Gastroesophageal sphincter (tissue), 4 donors: ENCODE data around the gene GRK5. TPM values are rescaled to one million over a fixed set of nuclear protein-coding genes. Genes with fewer than 3 reads are reported as not detected.
A peak's percentile ranks its signal among the peaks of the same experiment; 100 is the strongest.

Experiments
- ATAC-seq: fragments of 150-250 bp; one replicate; pipeline ENCODE4 v1.9.1; 2016; ENCODE audit warnings: mild to moderate bottlenecking, moderate library complexity
- H3K27ac ChIP-seq, 4 donors: fragments of 200-600 bp; sonication (generic) in 3 of 4; 1 replicate in 3 of 4; 2 replicates in 1 of 4; pipeline ENCODE4 v1.5.1; 2016 to 2019
- H3K27me3 ChIP-seq: fragments of 200-600 bp; sonication (generic); one replicate; pipeline ENCODE4 v1.5.1; 2019
- H3K36me3 ChIP-seq, 2 donors: fragments of 200-600 bp; sonication (generic); one replicate each; pipeline ENCODE4 v1.5.1; 2019; ENCODE audit warnings: control low read depth in 1 of 2
- H3K4me1 ChIP-seq, 3 donors: fragments of 200-600 bp; sonication (generic); 1 replicate in 2 of 3; 2 replicates in 1 of 3; pipeline ENCODE4 v1.5.1; 2016 to 2019; ENCODE audit warnings: control low read depth in 2 of 3
- H3K4me3 ChIP-seq, 2 donors: fragments of 200-600 bp; sonication (generic); one replicate each; pipeline ENCODE4 v1.5.1; 2019; ENCODE audit warnings: mild to moderate bottlenecking in 1 of 2, moderate library complexity in 1 of 2
- H3K9me3 ChIP-seq, 3 donors: fragments of 200-600 bp; sonication (generic); one replicate each; pipeline ENCODE4 v1.5.1; 2017 to 2019; ENCODE audit warnings: control low read depth in 2 of 3
- EP300 ChIP-seq: sonication (generic); formaldehyde crosslinking; IDR thresholded peaks from one replicate; pipeline ENCODE4 v1.6.1; 2017; ENCODE audit warnings: antibody characterized with exemption, mild to moderate bottlenecking
- POLR2A ChIP-seq, 2 donors: fragments of 450-650 bp; IDR thresholded peaks; one replicate each; pipeline ENCODE4 v1.6.1; 2017; ENCODE audit warnings: antibody characterized with exemption in 2 of 2, mild to moderate bottlenecking in 2 of 2, moderate library complexity in 1 of 2
- POLR2AphosphoS5 ChIP-seq: sonication (generic); formaldehyde crosslinking; IDR thresholded peaks from one replicate; pipeline ENCODE4 v1.6.1; 2017; ENCODE audit warnings: antibody characterized with exemption
- WGBS, 2 donors: methylation state at CpG; one replicate each; pipeline ENCODE4 v1.1.5; 2018; ENCODE audit warnings: low coverage in 1 of 2; 5-methylcytosine and 5-hydroxymethylcytosine counted together
- total RNA-seq, 4 donors: library from RNA; depleted of rRNA; stranded (reverse); fragments of >200 nt; gene quantifications; one replicate each; pipeline ENCODE4 v1.1.0, GENCODE V29; 2016
- TF ChIP-seq, protein P1 (sequence below), 4 experiments: fragments of 200-600 bp in 2 of 4; fragments of 450-650 bp in 2 of 4; sonication (generic) in 1 of 4; IDR thresholded peaks; one replicate each; pipeline ENCODE4 v1.5.1; 2017 to 2019; ENCODE audit warnings: antibody characterized with exemption in 4 of 4, mild to moderate bottlenecking in 2 of 4, moderate library complexity in 2 of 4

The GRK5 gene
- total RNA-seq, 4 donors from 2014 or later: 28.8 to 71.6 (median 47.7) TPM

DNA sequence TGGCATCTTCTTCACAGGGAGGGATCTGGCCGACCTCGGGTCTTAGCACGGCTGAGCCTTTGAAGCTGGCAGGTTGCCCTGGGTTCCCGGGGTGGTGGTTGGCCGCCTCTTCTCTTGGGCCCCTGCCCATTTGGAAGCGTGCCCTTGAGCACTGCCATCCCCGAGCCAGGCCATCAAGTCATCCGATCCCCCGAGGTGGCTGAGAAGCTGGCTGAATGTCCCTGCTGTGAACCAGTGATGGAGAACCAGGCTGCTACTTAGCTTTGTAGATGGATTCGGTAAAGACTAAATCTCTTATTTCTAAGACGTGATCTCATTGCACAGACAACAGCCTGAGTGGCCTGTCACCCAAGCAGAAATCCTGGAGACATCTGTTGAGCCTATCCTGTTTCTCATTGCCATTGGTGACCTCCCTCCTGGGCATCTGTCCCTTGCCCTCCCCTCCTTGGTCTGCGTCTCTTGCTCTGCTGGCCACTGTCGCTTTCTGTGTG lies 74.3 kb downstream of the GRK5 start:
- TF ChIP-seq EP300 (no peak), POLR2A (IDR thresholded peaks at IDR 0.05) (no peak), POLR2AphosphoS5 (no peak)
- TF ChIP-seq, protein P1, sequence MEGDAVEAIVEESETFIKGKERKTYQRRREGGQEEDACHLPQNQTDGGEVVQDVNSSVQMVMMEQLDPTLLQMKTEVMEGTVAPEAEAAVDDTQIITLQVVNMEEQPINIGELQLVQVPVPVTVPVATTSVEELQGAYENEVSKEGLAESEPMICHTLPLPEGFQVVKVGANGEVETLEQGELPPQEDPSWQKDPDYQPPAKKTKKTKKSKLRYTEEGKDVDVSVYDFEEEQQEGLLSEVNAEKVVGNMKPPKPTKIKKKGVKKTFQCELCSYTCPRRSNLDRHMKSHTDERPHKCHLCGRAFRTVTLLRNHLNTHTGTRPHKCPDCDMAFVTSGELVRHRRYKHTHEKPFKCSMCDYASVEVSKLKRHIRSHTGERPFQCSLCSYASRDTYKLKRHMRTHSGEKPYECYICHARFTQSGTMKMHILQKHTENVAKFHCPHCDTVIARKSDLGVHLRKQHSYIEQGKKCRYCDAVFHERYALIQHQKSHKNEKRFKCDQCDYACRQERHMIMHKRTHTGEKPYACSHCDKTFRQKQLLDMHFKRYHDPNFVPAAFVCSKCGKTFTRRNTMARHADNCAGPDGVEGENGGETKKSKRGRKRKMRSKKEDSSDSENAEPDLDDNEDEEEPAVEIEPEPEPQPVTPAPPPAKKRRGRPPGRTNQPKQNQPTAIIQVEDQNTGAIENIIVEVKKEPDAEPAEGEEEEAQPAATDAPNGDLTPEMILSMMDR (IDR thresholded peaks at IDR 0.05): no peak
- Histone ChIP-seq H3K4me3 (no peak overlapping the region), H3K36me3 (no peaks in the 10 kb centered on the region), H3K27me3 (no peaks in the 10 kb centered on the region), H3K9me3 (no peaks in the 10 kb centered on the region), H3K27ac (peak overlapping the region in 3 of 4 donors; percentile 69 to 76 (median 69)), H3K4me1 (peaks cover 3 to 91% (median 56%) of the 10 kb centered on the region in 3 donors)
- ATAC-seq: peak; percentile 29
- WGBS, 2 donors: 81 to 100% methylated on average over 1 to 2 of the region's 13 CpGs

- H3K27me3 ChIP-seq: no peaks in the 10 kb centered on the region
- peaks cover 3 to 97% (median 59%) of the 10 kb centered on the region in 3 donors for H3K4me1 ChIP-seq
- H3K36me3 ChIP-seq: no peaks in the 10 kb centered on the region
- no peak for ATAC-seq
- no peak overlapping the region for H3K4me3 ChIP-seq
- TF ChIP-seq POLR2A (IDR thresholded peaks at IDR 0.05): no peak
- WGBS, 2 donors: 93 to 100% methylated on average over 1 to 3 of the region's 9 CpGs
- peak overlapping the region in 3 of 4 donors; percentile 69 to 76 (median 69) for H3K27ac ChIP-seq
- no peaks in the 10 kb centered on the region for H3K9me3 ChIP-seq
Measured at GRCh38 chr10:119282446-119282845, 75.1 kb downstream of the GRK5 start.

- TF ChIP-seq, protein P1 (IDR thresholded peaks at IDR 0.05): no peak
- TF ChIP-seq POLR2A (IDR thresholded peaks at IDR 0.05) (no peak), POLR2AphosphoS5 (no peak), EP300 (no peak)
- Histone ChIP-seq H3K27ac (peak overlapping the region in 3 of 4 donors; percentile 7 to 76 (median 60)), H3K27me3 (no peaks in the 10 kb centered on the region), H3K4me3 (no peak overlapping the region), H3K4me1 (peaks cover 3 to 98% (median 69%) of the 10 kb centered on the region in 3 donors), H3K36me3 (no peaks in the 10 kb centered on the region), H3K9me3 (no peaks in the 10 kb centered on the region)
- no peak for ATAC-seq
- WGBS, 2 donors: 56 to 90% methylated on average over 2 to 5 of the region's 5 CpGs
Measured at GRCh38 chr10:119283387-119283786, 76.0 kb downstream of the GRK5 start.

- 50 to 65% methylated on average over 2 of the region's 5 CpGs for WGBS, 2 donors
- H3K36me3 ChIP-seq: no peaks in the 10 kb centered on the region
- H3K4me1 ChIP-seq: peaks cover 8 to 98% (median 73%) of the 10 kb centered on the region in 3 donors
- no peaks in the 10 kb centered on the region for H3K27me3 ChIP-seq
- H3K4me3 ChIP-seq: no peak overlapping the region
- peak overlapping the region in 3 of 4 donors; percentile 7 to 76 (median 60) for H3K27ac ChIP-seq
- no peaks in the 10 kb centered on the region for H3K9me3 ChIP-seq
- TF ChIP-seq POLR2AphosphoS5 (peak; percentile 36), POLR2A (IDR thresholded peaks at IDR 0.05) (no peak)
- peak; percentile 47 for ATAC-seq
Measured at GRCh38 chr10:119283818-119284217, 76.4 kb downstream of the GRK5 start.

GRCh38 chr10:119284679-119285096 lies 77.3 kb downstream of the GRK5 start:
- TF ChIP-seq POLR2AphosphoS5: peak; percentile 71
- TF ChIP-seq POLR2A (IDR thresholded peaks at IDR 0.05): no peak
- Histone ChIP-seq H3K4me1 (peaks cover 11 to 98% (median 82%) of the 10 kb centered on the region in 3 donors), H3K27ac (peak overlapping the region in 3 of 4 donors; percentile 60 to 76 (median 64)), H3K36me3 (no peaks in the 10 kb centered on the region), H3K4me3 (no peak overlapping the region), H3K9me3 (no peaks in the 10 kb centered on the region), H3K27me3 (no peaks in the 10 kb centered on the region)
- peak; percentile 67 for ATAC-seq
- WGBS, 2 donors: 60 to 65% methylated on average over 1 to 2 of the region's 7 CpGs

GRCh38 chr10:119285495-119286267 lies 78.3 kb downstream of the GRK5 start:
- Histone ChIP-seq H3K4me3 (no peak overlapping the region), H3K27ac (peak overlapping the region in 3 of 4 donors; percentile 60 to 76 (median 64)), H3K4me1 (peaks cover 11 to 95% (median 83%) of the 10 kb centered on the region in 3 donors), H3K9me3 (no peaks in the 10 kb centered on the region), H3K27me3 (no peaks in the 10 kb centered on the region), H3K36me3 (no peaks in the 10 kb centered on the region)
- no peak for ATAC-seq
- 67 to 81% methylated on average over 3 to 6 of the region's 9 CpGs for WGBS, 2 donors
- TF ChIP-seq EP300: no peak
